DMS53 (cell line): ENCODE results near the gene TMEM134.

Source experiments
- DNase-seq: peaks from one replicate; lab custom pipeline; 2025; lab: John Stamatoyannopoulos, UW

TMEM134 gene

GRCh38 chr11:67422891-67423290 lies 46.2 kb downstream of the TMEM134 start:
- DNase-seq, result peak; percentile 62

- DNase-seq, result no peak
Measured at GRCh38 chr11:67421430-67422031, 47.5 kb downstream of the TMEM134 start.

- DNase-seq, result peak; percentile 98
Measured at GRCh38 chr11:67420646-67421429, 48.2 kb downstream of the TMEM134 start.

- DNase-seq, result no peak
Measured at GRCh38 chr11:67420147-67420645, 48.9 kb downstream of the TMEM134 start.

GRCh38 chr11:67419325-67420049 lies 49.6 kb downstream of the TMEM134 start:
- DNase-seq, result no peak

- peak; percentile 41 for DNase-seq
Measured at GRCh38 chr11:67418476-67419281, 50.4 kb downstream of the TMEM134 start.

- DNase-seq, result no peak
Measured at GRCh38 chr11:67417425-67417824, 51.6 kb downstream of the TMEM134 start.

GRCh38 chr11:67416416-67417335 lies 52.4 kb downstream of the TMEM134 start:
- DNase-seq, result peak; percentile 81

GRCh38 chr11:67415501-67416304 lies 53.3 kb downstream of the TMEM134 start, which contains the start of gene CARNS1:
Gene CARNS1, plus strand, starts transcription at chr11:67415678. Its CDS starts 522 bp downstream, at chr11:67416200.
- DNase-seq, result peak; percentile 75

GRCh38 chr11:67413266-67413849 lies 55.7 kb downstream of the TMEM134 start:
- DNase-seq, result no peak

- no peak for DNase-seq
Measured at GRCh38 chr11:67412495-67413179, 56.4 kb downstream of the TMEM134 start.

- no peak for DNase-seq
Measured at GRCh38 chr11:67411785-67412152, 57.3 kb downstream of the TMEM134 start.
